Panc1 (cell line): ENCODE results near the gene SPRTN. TPM values are rescaled to one million over a fixed set of nuclear protein-coding genes. Genes with fewer than 3 reads are reported as not detected.

Experiments
- ATAC-seq: fragments of 200-7000 bp; cut with Tn5 transposase; 2 replicates; pipeline ENCODE4 v1.9.1; 2020; ENCODE audit warnings: mild to moderate bottlenecking, moderate library complexity
- BruUV-seq: library from RNA; stranded (reverse); fragments of 400-500 nt; replicated peaks from 2 replicates; lab custom pipeline; 2021; lab: Mats Ljungman, UMichigan
- CTCF ChIA-PET: fragments of 300-600 bp; sonication (Branson Sonifier 250); formaldehyde crosslinking; loops from one replicate; lab custom pipeline; 2022; ENCODE audit warnings: antibody characterized with exemption; lab: Charles Lee
- POLR2A ChIA-PET: fragments of 300-600 bp; sonication (Branson Sonifier 250); formaldehyde crosslinking; loops from one replicate; lab custom pipeline; 2022; ENCODE audit warnings: antibody characterized with exemption; lab: Charles Lee
- DNase-seq: peaks from one replicate; pipeline ENCODE4 v3.0.0-alpha.2; 2010; ENCODE audit warnings: low read depth, low spot score
- H3K27ac ChIP-seq: 2 replicates; pipeline ENCODE4 v1.5.1; 2011; ENCODE audit warnings: mild to moderate bottlenecking, low read length, inconsistent platforms
- H3K27me3 ChIP-seq: fragments of 200-500 bp; sonication (Bioruptor generic); 2 replicates; pipeline ENCODE4 v1.6.0; 2014; ENCODE audit warnings: low read length, inconsistent platforms; ENCODE audit not compliant: control insufficient read depth, insufficient read depth
- H3K36me3 ChIP-seq: fragments of 200-500 bp; sonication (Bioruptor generic); 2 replicates; pipeline ENCODE4 v1.5.1; 2014; ENCODE audit warnings: inconsistent platforms, mild to moderate bottlenecking, low read length, moderate library complexity; ENCODE audit not compliant: control insufficient read depth, insufficient read depth
- H3K4me1 ChIP-seq: 2 replicates; pipeline ENCODE4 v1.5.1; 2011; ENCODE audit warnings: inconsistent platforms, mild to moderate bottlenecking, low read length, moderate library complexity; ENCODE audit not compliant: control insufficient read depth, insufficient read depth
- H3K4me3 ChIP-seq, 2 experiments: 2 replicates each; pipeline ENCODE4 v1.5.1; 2011 to 2012; ENCODE audit warnings: low read depth in 2 of 2, low read length in 2 of 2, mild to moderate bottlenecking in 2 of 2, inconsistent platforms in 1 of 2, moderate library complexity in 1 of 2
- H3K9me3 ChIP-seq: fragments of 200-500 bp; sonication (Bioruptor generic); 2 replicates; pipeline ENCODE4 v1.5.1; 2014; ENCODE audit warnings: low read depth, mild to moderate bottlenecking, inconsistent platforms, low read length, moderate library complexity; ENCODE audit not compliant: control insufficient read depth, insufficient read depth
- CTCF ChIP-seq: fragments of 450-650 bp; IDR thresholded peaks from 2 replicates; pipeline ENCODE4 v1.5.1; 2017; ENCODE audit warnings: mild to moderate bottlenecking
- POLR2AphosphoS5 ChIP-seq: IDR thresholded peaks from 2 replicates; pipeline ENCODE4 v1.6.1; 2012; ENCODE audit warnings: mild to moderate bottlenecking, low read depth, low read length, moderate library complexity
- REST ChIP-seq, 2 experiments: IDR thresholded peaks; 2 replicates each; pipeline ENCODE4 v1.6.1; 2011 to 2012; ENCODE audit warnings: low read depth in 2 of 2, control low read depth in 1 of 2, low read length in 1 of 2, mild to moderate bottlenecking in 1 of 2, moderate library complexity in 1 of 2; ENCODE audit not compliant: insufficient read depth in 1 of 2
- SIN3A ChIP-seq: IDR thresholded peaks from 2 replicates; pipeline ENCODE4 v1.6.1; 2012; ENCODE audit warnings: low read depth, mild to moderate bottlenecking, low read length, moderate library complexity, borderline replicate concordance; ENCODE audit not compliant: insufficient read depth
- TCF7L2 ChIP-seq: IDR thresholded peaks from 2 replicates; pipeline ENCODE4 v1.6.1; 2011; ENCODE audit warnings: mild to moderate bottlenecking, low read depth, low read length, inconsistent platforms
- in situ Hi-C: cut with HindIII; loops from 2 replicates; pipeline ENCODE4 v1.10.0; 2016; ENCODE audit warnings: low sequenced_read_pairs, low pct_unique_long_range_greater_than_20kb
- intact Hi-C: fragments of 100-400 bp; cut with micrococcal nuclease; formaldehyde crosslinking; loops from one replicate; pipeline ENCODE4 v1.10.0; 2022; ENCODE audit not compliant: unreplicated experiment
- total RNA-seq: library from RNA; stranded (reverse); gene quantifications from one replicate; pipeline ENCODE4 v1.2.1, GENCODE V29; 2021; ENCODE audit not compliant: unreplicated experiment

SPRTN gene
- total RNA-seq, 1 experiment from 2014 or later: 20.0 TPM

GRCh38 chr1:231376875-231377549 is 38.9 kb downstream of the SPRTN start:
- CTCF ChIA-PET: no interaction called here
- Histone ChIP-seq H3K36me3 (no peaks in the 10 kb centered on the region), H3K4me1 (no peaks in the 10 kb centered on the region), H3K9me3 (no peaks in the 10 kb centered on the region), H3K4me3 (no peak overlapping the region), H3K27me3 (no peaks in the 10 kb centered on the region), H3K27ac (no peak overlapping the region)
- no peak for TF ChIP-seq POLR2AphosphoS5
- in situ Hi-C loops: no loop called here
- DNase-seq: no peak
- intact Hi-C loops: no loop called here
- no TSS peak for BruUV-seq
- POLR2A ChIA-PET: no interaction called here
- ATAC-seq: no peak

- intact Hi-C loops (no loop called here), in situ Hi-C loops (no loop called here)
- ATAC-seq (no peak), DNase-seq (no peak)
- no peak overlapping the region for H3K27ac ChIP-seq
- ChIA-PET CTCF (interaction anchor here (0.5 kb wide), 1 partner anchor 22 kb away, joined by 6 read pairs; no protein-coding TSS in a partner anchor), POLR2A (no interaction called here)
- no peaks in the 10 kb centered on the region for H3K9me3 ChIP-seq
- 0 out of 2 replicates have a peak, but pooled peaks cover 3% of the 10 kb centered on the region for H3K4me1 ChIP-seq
- TF ChIP-seq POLR2AphosphoS5 (no peak), REST (IDR thresholded peaks at IDR 0.05; ENCODE audit: insufficient read depth in 1 of 2, low read depth in 2 of 2, low read length in 1 of 2) (no peak), SIN3A (no peak), TCF7L2 (no peak), CTCF (no peak)
- no peaks in the 10 kb centered on the region for H3K27me3 ChIP-seq
- no TSS peak for BruUV-seq
- no peak overlapping the region for H3K4me3 ChIP-seq
- no peaks in the 10 kb centered on the region for H3K36me3 ChIP-seq
Observed at GRCh38 chr1:231381729-231382128, 43.6 kb downstream of the SPRTN start.

- Histone ChIP-seq H3K4me3 (no peak overlapping the region), H3K9me3 (no peaks in the 10 kb centered on the region), H3K36me3 (no peaks in the 10 kb centered on the region), H3K4me1 (0 out of 2 replicates have a peak, but pooled peaks cover 3% of the 10 kb centered on the region), H3K27me3 (no peaks in the 10 kb centered on the region), H3K27ac (no peak overlapping the region)
- ATAC-seq (no peak), DNase-seq (no peak)
- POLR2A ChIA-PET: no interaction called here
- TF ChIP-seq REST (IDR thresholded peaks at IDR 0.05; ENCODE audit: insufficient read depth in 1 of 2, low read depth in 2 of 2, low read length in 1 of 2) (no peak), TCF7L2 (no peak), SIN3A (no peak), POLR2AphosphoS5 (no peak), CTCF (no peak)
- intact Hi-C loops (no loop called here), in situ Hi-C loops (no loop called here)
- CTCF ChIA-PET: no interaction called here
- BruUV-seq: no TSS peak
Observed at GRCh38 chr1:231382426-231382825, 44.3 kb downstream of the SPRTN start.
